Endothelial cell of umbilical vein (primary cell): Measurements from ENCODE around the gene NHS. TPM values are rescaled to one million over a fixed set of nuclear protein-coding genes. Genes with fewer than 3 reads are reported as not detected.

ENCODE experiments used
- BruUV-seq: library from RNA; stranded (reverse); fragments of 400-500 nt; replicated peaks from 2 replicates; lab custom pipeline; 2021; lab: Mats Ljungman, UMichigan
- CTCF ChIA-PET: fragments of 300-600, 350-600 bp; sonication (Branson Sonifier 250); formaldehyde crosslinking; loops from one replicate; lab custom pipeline; 2021; ENCODE audit warnings: antibody characterized with exemption, inconsistent platforms; lab: Charles Lee
- POLR2A ChIA-PET: fragments of 300-600, 350-600 bp; sonication (Branson Sonifier 250); formaldehyde crosslinking; loops from one replicate; lab custom pipeline; 2021; ENCODE audit warnings: antibody characterized with exemption, inconsistent platforms; lab: Charles Lee
- DNase-seq: peaks from one replicate; pipeline ENCODE4 v3.0.0-alpha.2; 2011; ENCODE audit warnings: low read depth, low spot score
- FAIRE-seq: peaks from 2 replicates; lab custom pipeline; 2011; peaks lifted over from hg19 to GRCh38; lab: Jason Lieb, UNC
- H2AFZ ChIP-seq: 2 replicates; pipeline ENCODE4 v1.6.0; 2012; ENCODE audit warnings: low read depth, low read length, control low read depth, inconsistent platforms
- H3K27ac ChIP-seq: 2 replicates; pipeline ENCODE4 v1.5.1; 2011; ENCODE audit warnings: low read depth, mild to moderate bottlenecking, control low read depth, low read length, moderate library complexity; ENCODE audit not compliant: insufficient read depth
- H3K27me3 ChIP-seq, 2 experiments: 2 replicates each; pipeline versions ENCODE4 v1.6.0 to v1.6.1; 2011; ENCODE audit warnings: low read length in 2 of 2, mixed read lengths in 1 of 2; ENCODE audit not compliant: control insufficient read depth in 2 of 2, insufficient read depth in 2 of 2
- H3K36me3 ChIP-seq, 2 experiments: 2 replicates in 1 of 2; 3 replicates in 1 of 2; pipeline ENCODE4 v1.5.1; 2011; ENCODE audit warnings: low read length in 2 of 2, mild to moderate bottlenecking in 1 of 2, moderate library complexity in 1 of 2; ENCODE audit not compliant: control insufficient read depth in 2 of 2, insufficient read depth in 2 of 2; ENCODE audit errors: extremely low read depth in 1 of 2
- H3K4me1 ChIP-seq: 3 replicates; pipeline ENCODE4 v1.5.1; 2011; ENCODE audit warnings: mild to moderate bottlenecking, low read length; ENCODE audit not compliant: control insufficient read depth, insufficient read depth; ENCODE audit errors: extremely low read depth
- H3K4me2 ChIP-seq: 2 replicates; pipeline ENCODE4 v1.6.1; 2011; ENCODE audit warnings: low read length, control low read depth, mixed read lengths; ENCODE audit not compliant: insufficient read depth
- H3K4me3 ChIP-seq, 3 experiments: fragments of 200-600 bp in 1 of 3; sonication (generic), shearing (Covaris generic) in 1 of 3; replicated peaks in 1 of 3; 2 replicates each; pipeline ENCODE4 v1.5.1; 2011 to 2016; ENCODE audit warnings: control low read depth in 3 of 3, low read length in 3 of 3, mild to moderate bottlenecking in 2 of 3, inconsistent platforms in 1 of 3, low read depth in 1 of 3, moderate library complexity in 1 of 3; ENCODE audit not compliant: insufficient read depth in 1 of 3
- H3K79me2 ChIP-seq: 2 replicates; pipeline ENCODE4 v1.6.0; 2012; ENCODE audit warnings: low read length, inconsistent platforms; ENCODE audit not compliant: control insufficient read depth, insufficient read depth
- H3K9ac ChIP-seq: replicated peaks from 2 replicates; pipeline ENCODE3; 2011; ENCODE audit warnings: low read length, control low read depth; ENCODE audit not compliant: insufficient read depth; ENCODE audit errors: extremely low read depth
- H3K9me1 ChIP-seq: replicated peaks from 3 replicates; pipeline ENCODE4 v1.6.0; 2011; ENCODE audit warnings: mild to moderate bottlenecking, low read length; ENCODE audit not compliant: control insufficient read depth, insufficient read depth; ENCODE audit errors: extremely low read depth
- H3K9me3 ChIP-seq: replicated peaks from 2 replicates; pipeline ENCODE4 v1.5.1; 2012; ENCODE audit warnings: low read length, inconsistent platforms; ENCODE audit not compliant: control insufficient read depth, insufficient read depth
- H4K20me1 ChIP-seq: replicated peaks from 2 replicates; pipeline ENCODE3; 2011; ENCODE audit warnings: mild to moderate bottlenecking, low read length; ENCODE audit not compliant: control insufficient read depth, insufficient read depth; ENCODE audit errors: extremely low read depth
- CTCF ChIP-seq, 2 donors: IDR thresholded peaks; 1 replicate in 1 of 2; 2 replicates in 1 of 2; pipeline ENCODE4 v1.5.1; 2011; ENCODE audit warnings: low read length in 2 of 2, mild to moderate bottlenecking in 2 of 2, moderate library complexity in 2 of 2, control low read depth in 1 of 2, inconsistent platforms in 1 of 2, low read depth in 1 of 2; ENCODE audit not compliant: insufficient read depth in 1 of 2; ENCODE audit errors: extremely low read depth in 1 of 2
- EZH2 ChIP-seq: IDR thresholded peaks from 2 replicates; pipeline ENCODE4 v1.6.1; 2012; ENCODE audit warnings: borderline replicate concordance, low read depth, mild to moderate bottlenecking, moderate library complexity, low read length, inconsistent platforms; ENCODE audit not compliant: severe bottlenecking
- FOS ChIP-seq: IDR thresholded peaks from 2 replicates; pipeline ENCODE4 v1.6.1; 2011; ENCODE audit warnings: mild to moderate bottlenecking, low read length, moderate library complexity, borderline replicate concordance; ENCODE audit not compliant: insufficient read depth
- GATA2 ChIP-seq: IDR thresholded peaks from 2 replicates; pipeline ENCODE4 v1.7.0; 2011; ENCODE audit warnings: low read depth, mild to moderate bottlenecking, moderate library complexity, mixed read lengths, low read length; ENCODE audit not compliant: insufficient read length, insufficient read depth
- JUN ChIP-seq: IDR thresholded peaks from 2 replicates; pipeline ENCODE4 v1.6.1; 2011; ENCODE audit warnings: borderline replicate concordance, low read depth; ENCODE audit not compliant: insufficient read length, insufficient read depth
- MAX ChIP-seq: IDR thresholded peaks from 2 replicates; pipeline ENCODE4 v1.6.1; 2011; ENCODE audit not compliant: insufficient read depth, insufficient read length
- POLR2A ChIP-seq: IDR thresholded peaks from 2 replicates; pipeline ENCODE4 v1.6.1; 2012; ENCODE audit warnings: low read depth, mild to moderate bottlenecking, control low read depth, low read length
- dilution Hi-C: fragments of 300-500 bp; cut with MboI; formaldehyde crosslinking; loops from one replicate; pipeline ENCODE4 v1.15.0; 2019; ENCODE audit warnings: low sequenced_read_pairs; ENCODE audit not compliant: extremely low pct_ligation_motif_present
- intact Hi-C: fragments of 100-400 bp; cut with micrococcal nuclease; formaldehyde crosslinking; loops from one replicate; pipeline ENCODE4 v1.10.0; 2022
- polyA plus RNA-seq, 4 experiments: library from polyadenylated mRNA; depleted of rRNA in 3 of 4; stranded (reverse) in 3 of 4; unstranded in 1 of 4; fragments of >200 nt; gene quantifications; 2 replicates each; pipeline versions ENCODE4 v1.2.1 to v1.2.3, GENCODE V29; 2011 to 2012; ENCODE audit warnings: missing spikeins in 1 of 4
- total RNA-seq: library from RNA; stranded (reverse); gene quantifications from 2 replicates; pipeline ENCODE4 v1.2.3, GENCODE V29; 2021

NHS gene
- total and polyA plus RNA-seq, 2 donors (not counting 3 experiments of a cell fraction or from before 2014, with no cell fraction given), result 0.07 to 0.46 TPM

DNA sequence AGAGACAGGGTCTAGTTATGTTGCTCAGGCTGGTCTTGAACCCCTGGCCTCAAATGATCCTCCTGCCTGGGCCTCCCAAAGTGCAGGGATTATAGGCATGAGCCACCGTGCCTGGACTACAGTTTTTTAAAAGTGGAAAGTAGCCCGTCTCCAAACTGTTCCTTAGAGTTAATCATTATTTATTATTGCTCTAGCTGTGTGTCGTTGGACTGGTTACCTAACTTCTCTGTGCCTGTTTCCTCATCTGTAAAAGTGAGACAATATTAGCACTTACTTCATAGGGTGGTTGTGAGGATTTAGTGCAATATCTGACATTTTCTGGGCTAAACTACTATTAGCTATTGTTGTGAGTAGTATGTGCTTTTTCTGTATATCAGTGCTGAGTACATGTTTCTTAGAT, 210.0 kb downstream of the NHS start:
- no TSS peak for BruUV-seq
- no peak for FAIRE-seq
- H3K4me3 ChIP-seq, result no peak overlapping the region
- no peaks in the 10 kb centered on the region for H3K9me1 ChIP-seq
- H3K9me3 ChIP-seq, result no peaks in the 10 kb centered on the region
- H3K27ac ChIP-seq, result no peak overlapping the region
- H3K4me2 ChIP-seq, result no peak overlapping the region
- no peaks in the 10 kb centered on the region for H4K20me1 ChIP-seq
- ChIA-PET CTCF (interaction anchor here (1.7 kb wide), 1 partner anchor 343 kb away, joined by 6 read pairs; no protein-coding TSS in a partner anchor), POLR2A (no interaction called here)
- DNase-seq, result no peak
- intact Hi-C loops (no loop called here), dilution Hi-C loops (no loop called here)
- peaks cover 7% of the 10 kb centered on the region for H3K4me1 ChIP-seq
- H3K27me3 ChIP-seq, result no peaks in the 10 kb centered on the region
- H3K79me2 ChIP-seq, result no peaks in the 10 kb centered on the region
- no peak overlapping the region for H2AFZ ChIP-seq
- H3K9ac ChIP-seq, result no peak overlapping the region
- H3K36me3 ChIP-seq, result no peaks in the 10 kb centered on the region
- TF ChIP-seq CTCF (IDR thresholded peaks at IDR 0.05; ENCODE audit: extremely low read depth in 1 of 2, insufficient read depth in 1 of 2, low read depth in 1 of 2, low read length in 2 of 2), result no peak
- TF ChIP-seq GATA2, result no peak
- TF ChIP-seq POLR2A, result no peak
- no peak for TF ChIP-seq JUN

DNA sequence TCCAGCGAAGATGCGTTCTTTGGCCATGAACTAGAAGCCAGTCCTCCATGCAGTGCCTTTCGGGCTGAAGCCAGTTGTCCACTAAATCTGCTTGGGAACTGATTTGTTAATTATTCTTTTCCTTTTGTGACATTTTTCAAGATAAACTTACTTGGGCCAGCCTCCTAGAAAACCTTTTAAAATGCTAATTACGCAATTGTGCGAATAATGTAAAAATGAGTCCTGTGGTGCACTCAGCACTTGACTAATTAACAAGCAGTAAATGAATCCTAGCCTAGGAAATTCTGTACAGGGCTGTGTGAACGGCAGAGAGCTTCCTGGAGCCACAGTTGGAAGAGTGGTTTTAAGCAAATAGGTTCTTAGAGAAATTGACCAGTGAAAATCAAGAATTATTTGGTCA, 212.4 kb downstream of the NHS start:
- no peaks in the 10 kb centered on the region for H4K20me1 ChIP-seq
- H3K9me3 ChIP-seq, result no peaks in the 10 kb centered on the region
- no peaks in the 10 kb centered on the region for H3K27me3 ChIP-seq
- dilution Hi-C loops, result no loop called here
- no peak overlapping the region for H3K27ac ChIP-seq
- CTCF ChIA-PET, result no interaction called here
- FAIRE-seq (no peak), DNase-seq (no peak)
- no peak for TF ChIP-seq JUN
- no peak for TF ChIP-seq EZH2
- no peak for TF ChIP-seq MAX
- TF ChIP-seq FOS, result no peak
- TF ChIP-seq CTCF (IDR thresholded peaks at IDR 0.05; ENCODE audit: extremely low read depth in 1 of 2, insufficient read depth in 1 of 2, low read depth in 1 of 2, low read length in 2 of 2), result no peak
- TF ChIP-seq POLR2A, result no peak
- H3K4me3 ChIP-seq, result no peak overlapping the region
- peaks cover 10% of the 10 kb centered on the region for H3K4me1 ChIP-seq
- BruUV-seq, result no TSS peak
- no peaks in the 10 kb centered on the region for H3K36me3 ChIP-seq
- no peak overlapping the region for H3K9ac ChIP-seq
- POLR2A ChIA-PET, result no interaction called here
- no peaks in the 10 kb centered on the region for H3K9me1 ChIP-seq
- H3K4me2 ChIP-seq, result no peak overlapping the region
- no peak overlapping the region for H2AFZ ChIP-seq
- H3K79me2 ChIP-seq, result no peaks in the 10 kb centered on the region
- intact Hi-C loops, result no loop called here
